GM15510 (cell line): Measurements from ENCODE around the gene NOB1.

Experiments used
- POLR2A ChIP-seq: IDR thresholded peaks from 3 replicates; pipeline ENCODE4 v1.6.1; 2011; ENCODE audit warnings: borderline replicate concordance; ENCODE audit not compliant: insufficient read length; ENCODE audit errors: extremely low read depth

The NOB1 gene

DNA sequence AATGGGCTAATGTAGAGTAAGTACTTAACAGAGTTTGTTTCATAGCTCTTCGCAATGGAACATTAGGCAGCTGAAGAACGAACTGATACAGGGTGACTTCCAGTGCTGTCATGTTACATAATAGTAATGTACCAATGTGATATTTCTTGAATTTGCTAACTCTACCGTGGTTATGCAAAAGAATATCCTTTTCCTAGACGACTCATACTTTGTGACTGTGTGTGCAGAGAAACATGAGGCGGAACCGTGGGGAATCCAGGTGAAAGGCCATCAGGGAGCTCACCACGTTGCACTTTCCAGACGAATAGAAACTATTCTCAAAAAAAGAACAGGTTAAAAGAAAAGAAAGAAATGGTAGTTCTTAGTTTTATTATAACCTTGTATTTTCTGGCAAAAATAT lies 13.2 kb downstream of the NOB1 start:
- TF ChIP-seq POLR2A: no peak

DNA sequence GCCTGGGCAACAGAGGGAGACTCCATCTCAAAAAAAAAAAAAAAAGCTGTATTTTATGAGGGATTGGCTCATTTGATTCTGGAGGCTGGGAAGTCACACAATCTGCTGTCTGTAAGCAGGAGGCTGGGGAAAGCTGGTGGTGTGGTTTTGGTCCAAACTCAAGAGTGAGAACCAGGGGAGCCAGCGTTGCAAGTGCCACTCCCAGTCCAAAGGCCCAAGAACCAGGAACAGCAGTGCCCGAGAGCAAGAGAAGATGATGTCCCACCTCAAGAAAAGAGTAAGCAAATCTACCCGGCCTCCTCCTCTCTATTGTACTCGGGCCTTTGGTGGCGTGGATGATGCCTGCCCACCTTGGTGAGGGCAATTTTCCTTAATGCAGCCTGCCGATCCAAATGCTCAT lies 22.6 kb downstream of the NOB1 start:
- TF ChIP-seq POLR2A: no peak

DNA sequence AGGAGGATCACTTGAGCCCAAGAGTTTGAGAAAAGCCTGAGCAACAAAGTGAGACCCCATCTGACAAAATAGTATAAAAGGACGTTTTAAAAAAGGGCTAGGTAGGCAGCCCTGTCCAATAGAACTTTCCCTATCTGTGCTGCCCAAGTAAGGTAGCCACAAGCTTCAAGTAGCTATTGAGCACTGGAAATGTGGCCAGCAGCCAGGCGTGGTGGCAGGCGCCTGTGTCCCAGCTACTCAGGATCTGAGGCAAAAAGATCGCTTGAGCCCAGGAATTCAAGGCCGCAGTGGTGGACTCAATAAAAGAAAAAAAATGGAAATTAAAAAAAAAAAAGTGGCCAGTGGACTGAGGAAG lies 26.8 kb downstream of the NOB1 start:
- no peak for TF ChIP-seq POLR2A

DNA sequence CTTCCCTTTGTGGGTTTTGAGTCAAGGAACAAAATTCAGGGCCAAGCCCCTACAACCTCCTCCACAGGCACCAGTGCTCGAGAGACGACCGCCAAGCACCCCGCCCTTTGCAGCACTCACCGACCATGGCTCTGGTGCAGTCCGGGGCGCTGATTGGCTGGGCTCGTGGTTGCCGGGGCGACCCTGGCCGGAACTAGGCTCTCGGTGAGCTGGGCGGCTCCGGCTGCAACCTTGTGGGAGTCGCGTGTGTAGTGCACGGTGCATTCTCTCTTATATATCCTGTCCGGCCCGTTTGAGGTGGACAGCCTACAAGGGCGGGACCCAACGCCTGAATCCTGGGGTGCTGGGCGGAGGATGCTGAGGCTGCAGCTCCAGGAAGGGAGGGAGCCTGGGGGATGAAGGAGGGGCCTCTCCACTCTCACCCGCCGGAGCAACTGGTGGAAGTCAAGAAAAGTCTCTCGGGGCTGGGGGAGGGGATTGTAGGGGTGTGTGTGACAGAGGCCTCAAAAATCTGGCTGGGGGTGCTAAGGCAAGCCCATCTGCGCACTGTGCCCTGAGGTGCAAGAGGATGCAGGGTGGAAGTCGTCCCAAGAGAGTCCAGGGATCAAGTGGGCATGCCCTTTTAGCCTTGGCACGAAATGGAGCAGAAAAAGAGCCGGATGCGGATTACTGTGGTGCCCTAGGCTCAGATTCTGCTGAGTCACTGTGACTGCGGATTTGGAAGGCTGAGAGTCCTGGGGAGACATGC lies 28.2 kb downstream of the NOB1 start, which contains the start of gene NQO1:
Gene NQO1, minus strand, starts transcription at position 248 of the 748 bp plus-strand sequence. Its CDS starts 121 bp downstream, at position 127.
- TF ChIP-seq POLR2A: peak; percentile 82

DNA sequence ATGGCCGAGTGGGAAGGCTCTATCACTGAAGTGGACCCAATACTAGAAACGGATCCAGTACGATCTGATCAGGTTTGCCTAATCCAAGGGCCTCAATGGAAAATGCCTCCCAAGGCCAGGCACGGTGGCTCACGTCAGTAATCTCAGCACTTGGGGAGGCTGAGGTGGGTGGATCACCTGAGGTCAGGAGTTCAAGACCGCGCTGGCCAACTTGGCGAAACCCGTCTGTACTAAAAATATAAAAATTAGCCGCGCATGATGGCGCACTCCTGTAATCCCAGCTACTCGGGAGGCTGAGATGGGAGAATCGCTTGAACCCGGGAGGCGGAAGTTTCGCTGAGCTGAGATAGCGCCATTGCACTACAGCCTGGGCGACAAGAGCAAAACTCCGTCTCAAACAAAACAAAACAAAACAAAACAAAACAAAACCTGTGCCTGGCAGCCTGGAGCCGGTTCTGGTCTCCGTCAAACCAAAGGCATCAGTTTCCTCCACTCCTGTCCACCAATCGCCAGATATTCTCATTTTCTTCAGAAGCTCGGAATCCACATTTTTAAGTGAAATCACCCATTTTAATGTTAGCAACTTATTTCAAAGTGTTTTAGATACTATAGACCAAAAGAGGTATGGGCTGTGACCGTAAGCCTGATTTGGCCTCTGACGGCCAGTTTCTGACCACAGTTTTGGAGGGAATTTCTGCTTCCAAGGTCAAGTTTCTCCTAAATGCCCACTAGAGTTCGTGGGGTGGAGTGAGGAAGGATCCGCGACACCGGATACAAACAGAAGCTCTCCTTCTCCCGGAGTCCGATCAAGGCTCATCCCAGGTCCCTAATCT lies 29.0 kb downstream of the NOB1 start:
- TF ChIP-seq POLR2A: no peak

DNA sequence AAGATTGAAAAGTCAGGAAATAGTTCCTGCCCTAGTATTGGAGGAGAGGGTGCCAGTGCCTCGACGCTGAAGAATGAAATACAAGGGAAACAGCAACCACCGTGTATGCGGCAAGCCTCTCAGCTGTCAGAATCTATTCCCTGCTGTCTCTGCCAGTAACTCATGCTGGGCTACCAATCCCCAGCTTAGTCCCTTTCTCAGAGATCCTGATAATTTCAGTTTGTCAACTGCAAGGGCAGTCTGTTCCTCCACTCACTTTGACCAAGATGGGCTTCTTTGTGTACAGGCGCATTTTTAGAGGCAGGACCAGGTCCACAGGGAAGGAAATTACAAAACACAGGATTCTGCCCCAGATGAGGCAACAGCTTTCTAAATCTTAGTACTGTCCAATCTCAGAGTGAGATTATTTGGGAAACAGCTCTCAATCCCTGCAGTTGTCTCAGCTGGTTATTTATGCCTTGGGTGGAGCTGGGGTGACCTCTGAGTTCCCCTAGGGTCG lies 29.7 kb downstream of the NOB1 start:
- TF ChIP-seq POLR2A: no peak

DNA sequence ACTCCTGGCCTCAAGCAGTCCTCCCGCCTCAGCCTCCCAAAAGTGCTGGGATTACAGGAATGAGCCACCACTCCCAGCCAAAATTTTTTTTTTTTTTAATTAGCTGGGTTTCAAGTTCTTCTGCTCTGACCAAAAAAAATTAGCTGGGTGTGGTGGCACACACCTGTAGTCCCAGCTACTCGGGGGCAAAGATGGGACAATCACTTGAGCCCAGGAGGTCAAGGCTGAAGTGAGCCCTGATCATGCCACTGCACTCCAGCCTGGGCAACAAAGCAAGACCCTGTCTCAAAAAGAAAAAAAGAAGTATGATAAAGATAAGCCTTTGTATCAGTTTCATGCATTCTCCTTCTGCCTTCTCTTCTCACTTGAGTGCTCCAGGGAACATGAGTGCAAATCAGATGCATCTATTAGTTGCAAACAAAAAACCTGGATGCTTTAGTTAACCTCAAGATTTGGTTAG lies 30.3 kb downstream of the NOB1 start:
- TF ChIP-seq POLR2A: no peak

DNA sequence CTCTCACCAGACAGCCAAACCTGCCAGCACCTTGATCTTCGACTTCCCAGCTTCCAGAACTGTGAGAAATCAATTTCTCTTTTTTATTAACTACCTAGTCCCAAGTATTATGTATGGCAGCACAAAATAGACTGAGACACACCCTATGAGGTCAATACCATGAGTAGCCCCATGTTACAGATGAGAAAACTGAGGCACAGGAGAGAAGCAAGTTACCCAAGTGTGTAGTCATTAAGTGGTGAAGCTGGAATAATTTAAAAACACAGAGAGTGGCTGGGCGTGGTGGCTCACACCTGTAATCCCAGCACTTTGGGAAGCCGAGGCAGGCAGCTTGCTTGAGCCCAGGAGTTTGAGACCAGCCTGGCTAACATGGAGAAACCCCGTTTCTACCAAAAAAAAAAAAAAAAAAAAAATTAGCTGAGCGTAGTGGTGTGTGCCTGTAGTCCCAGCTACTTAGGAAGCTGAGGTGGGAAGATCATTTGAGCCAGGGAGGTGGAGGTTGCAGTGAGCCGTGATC lies 33.2 kb downstream of the NOB1 start:
- no peak for TF ChIP-seq POLR2A

DNA sequence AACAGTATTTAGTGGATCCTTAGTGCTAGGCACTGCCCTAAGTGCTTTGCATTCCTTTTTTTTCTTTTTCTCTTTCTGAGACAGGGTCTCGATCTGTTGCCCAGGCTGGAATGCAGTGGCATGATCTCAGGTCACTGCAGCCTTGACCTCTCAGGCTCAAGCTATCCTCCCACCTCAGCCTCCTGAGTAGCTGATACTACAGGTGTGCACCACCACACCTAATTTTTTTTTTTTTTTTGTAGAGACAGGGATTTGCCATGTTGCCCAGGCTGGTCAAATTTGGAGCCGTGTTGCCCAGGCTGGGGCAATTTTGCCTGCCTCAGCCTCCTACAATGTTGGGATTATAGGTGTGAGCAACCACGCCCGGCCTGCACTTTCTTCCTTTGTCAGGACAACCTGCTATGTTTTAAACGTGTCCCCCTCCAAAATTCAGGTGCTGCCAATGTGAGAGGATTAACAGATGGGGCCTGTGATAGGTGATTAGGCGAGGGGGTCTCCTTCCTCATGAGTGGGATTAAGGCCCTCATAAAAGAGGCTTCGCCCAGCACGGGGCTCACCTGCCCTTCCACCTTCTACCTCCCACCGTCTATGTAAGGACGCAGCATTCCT lies 33.8 kb downstream of the NOB1 start:
- TF ChIP-seq POLR2A: no peak

DNA sequence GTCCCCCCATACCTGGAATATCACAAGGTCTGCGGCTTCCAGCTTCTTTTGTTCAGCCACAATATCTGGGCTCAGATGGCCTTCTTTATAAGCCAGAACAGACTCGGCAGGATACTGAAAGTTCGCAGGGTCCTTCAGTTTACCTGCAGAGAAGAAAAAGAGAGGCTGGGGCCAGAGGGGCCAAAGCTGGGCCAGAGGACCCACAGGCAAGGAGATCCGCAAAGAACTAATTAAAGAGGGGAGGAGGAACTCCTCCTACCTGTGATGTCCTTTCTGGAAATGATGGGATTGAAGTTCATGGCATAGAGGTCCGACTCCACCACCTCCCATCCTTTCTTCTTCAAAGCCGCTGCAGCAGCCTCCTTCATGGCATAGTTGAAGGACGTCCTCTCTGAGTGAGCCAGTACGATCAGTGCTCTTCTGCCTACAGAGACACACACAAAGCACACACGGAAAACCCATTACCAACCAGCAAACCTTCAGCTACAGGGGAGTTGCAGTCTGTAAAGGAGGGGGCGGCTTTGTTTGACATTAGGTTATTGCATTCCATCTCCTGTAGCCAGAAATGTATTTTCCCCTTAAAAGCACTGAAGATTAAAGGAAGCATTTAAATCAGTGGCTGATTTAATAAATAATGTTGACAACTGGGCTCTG lies 36.5 kb downstream of the NOB1 start:
- no peak for TF ChIP-seq POLR2A

DNA sequence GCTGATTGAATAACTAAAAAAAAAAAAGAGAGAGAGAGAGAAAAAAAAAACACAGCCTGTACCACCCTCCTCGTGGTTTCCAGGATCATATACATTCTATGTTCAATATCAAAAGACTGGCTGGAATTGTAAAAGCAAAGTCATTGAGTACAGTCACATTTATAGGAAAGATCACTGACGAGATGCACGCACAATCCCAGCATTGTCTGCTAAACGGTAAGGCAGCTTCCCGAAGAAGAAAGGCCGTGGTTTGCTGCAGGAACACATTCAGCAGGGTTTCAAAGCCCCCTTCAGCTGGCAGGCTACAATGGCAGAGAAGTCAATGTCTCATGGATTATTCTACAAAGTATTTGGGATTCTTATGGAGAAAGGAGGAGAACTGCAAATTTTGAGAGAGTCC lies 37.7 kb downstream of the NOB1 start:
- TF ChIP-seq POLR2A: no peak

DNA sequence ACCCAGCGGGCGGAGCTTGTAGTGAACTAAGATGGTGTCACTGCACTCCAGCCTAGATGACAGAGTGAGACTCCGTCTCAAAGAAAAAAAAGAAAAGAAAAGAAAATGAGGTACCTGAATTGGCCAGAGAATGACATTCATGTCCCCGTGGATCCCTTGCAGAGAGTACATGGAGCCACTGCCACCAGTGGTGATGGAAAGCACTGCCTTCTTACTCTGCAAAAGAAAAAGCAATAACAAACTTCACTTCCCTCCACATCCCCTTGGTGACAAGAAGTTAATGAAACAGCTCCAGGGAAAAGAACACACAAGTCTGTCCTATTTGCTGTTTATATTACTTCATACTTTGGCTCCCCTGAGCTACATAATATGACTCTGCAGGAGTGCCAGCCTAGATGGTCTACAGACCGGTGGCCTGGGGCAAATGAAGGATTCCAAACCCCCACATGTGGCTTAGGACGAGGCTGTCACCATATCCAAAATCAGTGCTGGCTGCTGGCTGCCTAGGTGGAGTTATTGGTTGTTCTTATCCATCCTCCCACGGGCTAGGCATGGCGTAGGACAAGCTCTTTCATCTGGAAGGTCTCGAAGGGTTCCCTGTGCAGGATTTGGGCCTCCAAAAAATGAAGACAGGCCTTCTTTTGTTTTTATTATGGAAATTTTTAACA lies 41.7 kb downstream of the NOB1 start:
- no peak for TF ChIP-seq POLR2A

DNA sequence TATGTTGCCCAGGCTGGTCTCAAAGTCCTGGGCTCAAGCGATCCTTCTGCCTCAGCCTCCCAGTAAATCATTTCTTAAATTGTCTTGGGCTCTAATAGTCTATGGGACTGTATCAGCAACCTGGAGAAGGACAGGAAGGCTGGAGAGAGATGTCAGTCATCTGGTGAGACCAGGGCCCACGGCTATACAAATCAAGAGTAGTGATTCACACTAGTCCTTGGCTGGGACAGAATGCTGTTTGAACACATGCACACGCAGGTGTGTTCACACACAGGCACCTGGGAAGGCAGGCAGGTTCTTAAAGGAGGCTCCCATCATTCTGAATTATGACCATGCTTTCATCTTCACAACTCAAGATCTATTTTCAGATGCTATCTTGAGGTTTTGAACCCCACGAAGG lies 42.4 kb downstream of the NOB1 start:
- no peak for TF ChIP-seq POLR2A
